Stimulated activated CD4-positive, alpha-beta T cell treated with anti-CD3 and anti-CD28 coated beads, Interleukin-4, amount 100 ng/mL, for 4 hours (primary cell): ENCODE results near the gene RPL6.
A peak's percentile ranks its signal among the peaks of the same experiment; 100 is the strongest.
"Not testable (repeated sequence)": the region's sequence is repeated elsewhere in the genome, so short reads cannot be mapped to it uniquely, and the experiment has no call there.

Experiments used
- DNase-seq, 2 experiments: peaks; one replicate each; pipeline ENCODE4 v3.0.0-alpha.2; 2020

RPL6 gene

DNA sequence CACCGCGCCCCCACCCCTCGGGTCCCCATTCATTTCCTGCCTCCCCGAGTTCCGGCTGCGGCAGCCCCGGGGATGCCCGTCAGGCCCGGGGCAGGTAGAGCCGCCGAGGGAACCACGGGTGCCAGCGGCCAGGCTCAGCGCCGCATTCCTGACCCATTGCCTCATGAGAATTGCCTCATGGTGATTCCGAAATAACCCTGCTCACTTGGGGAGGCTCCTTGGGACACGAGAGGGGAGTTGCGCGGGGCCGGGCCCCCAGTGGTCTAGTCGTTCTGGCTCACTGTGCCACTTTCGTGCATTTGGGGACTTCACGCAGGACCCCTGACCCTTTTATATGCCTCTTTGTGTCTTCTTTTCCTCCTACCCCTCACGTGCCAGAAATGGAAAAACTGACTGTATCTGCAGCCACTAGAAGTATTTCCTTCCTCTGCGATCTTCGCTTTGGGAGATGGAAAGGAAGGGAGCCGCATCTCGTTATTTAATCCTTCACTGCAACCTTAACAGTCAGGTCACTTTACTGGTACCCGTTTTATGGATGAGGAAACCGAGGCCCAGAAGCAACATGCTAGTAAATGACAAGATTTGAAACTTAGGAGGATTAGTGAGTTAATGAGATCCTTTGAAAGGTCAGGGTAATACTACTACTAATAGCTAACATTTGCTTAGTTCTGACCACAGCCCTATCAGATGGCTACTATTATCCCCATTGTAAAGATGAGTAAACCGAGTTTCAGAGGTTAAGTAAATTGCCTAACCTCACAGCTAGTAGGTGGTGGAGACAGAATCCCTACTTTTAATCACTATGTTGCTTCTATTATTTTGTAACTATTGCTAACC is 10.1 kb upstream of the RPL6 start:
- peak in 1 of 2 experiments; percentile 42 for DNase-seq

DNA sequence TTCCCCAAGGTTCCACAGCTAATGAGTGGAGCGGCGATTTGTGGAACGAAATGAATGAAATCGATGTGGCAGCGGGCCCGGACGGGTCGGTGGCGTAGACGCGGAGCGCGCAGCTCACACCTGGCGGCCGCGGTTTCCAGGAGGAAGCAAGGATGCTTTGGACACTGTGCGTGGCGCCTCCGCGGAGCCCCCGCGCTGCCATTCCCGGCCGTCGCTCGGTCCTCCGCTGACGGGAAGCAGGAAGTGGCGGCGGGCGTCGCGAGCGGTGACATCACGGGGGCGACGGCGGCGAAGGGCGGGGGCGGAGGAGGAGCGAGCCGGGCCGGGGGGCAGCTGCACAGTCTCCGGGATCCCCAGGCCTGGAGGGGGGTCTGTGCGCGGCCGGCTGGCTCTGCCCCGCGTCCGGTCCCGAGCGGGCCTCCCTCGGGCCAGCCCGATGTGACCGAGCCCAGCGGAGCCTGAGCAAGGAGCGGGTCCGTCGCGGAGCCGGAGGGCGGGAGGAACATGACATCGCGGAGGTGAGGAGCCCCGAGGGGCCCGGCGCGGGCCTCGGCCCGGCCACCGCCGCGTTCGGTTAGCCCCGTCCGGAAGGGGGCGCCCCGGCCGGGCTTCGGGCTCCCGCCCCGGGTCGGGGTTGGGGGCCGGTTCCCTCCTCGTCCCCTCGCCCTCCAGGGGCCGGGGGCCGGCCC is 9.3 kb upstream of the RPL6 start, which contains the start of gene PTPN11:
PTPN11 (plus strand) TSS at position 340 of the 689 bp plus-strand sequence; CDS start at position 505, 165 bp downstream.
- DNase-seq = peak; percentile 87 to 92

DNA sequence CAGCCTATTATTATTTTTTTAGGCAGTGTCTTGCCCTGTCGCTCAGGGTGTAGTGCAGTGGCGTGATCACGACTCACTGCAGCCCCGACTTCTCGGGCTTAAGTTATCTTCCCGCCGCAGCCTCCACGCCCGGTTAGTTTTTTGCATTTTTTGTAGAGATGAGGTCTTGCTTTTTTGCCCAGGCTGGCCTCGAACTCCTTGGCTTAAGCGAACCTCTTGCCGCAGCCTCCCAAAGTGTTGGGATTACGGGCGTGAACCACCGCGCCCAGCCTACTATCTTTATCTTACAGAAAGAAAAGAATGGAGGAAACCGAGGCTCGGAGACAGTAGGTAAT is 8.8 kb upstream of the RPL6 start:
- DNase-seq = no peak

DNA sequence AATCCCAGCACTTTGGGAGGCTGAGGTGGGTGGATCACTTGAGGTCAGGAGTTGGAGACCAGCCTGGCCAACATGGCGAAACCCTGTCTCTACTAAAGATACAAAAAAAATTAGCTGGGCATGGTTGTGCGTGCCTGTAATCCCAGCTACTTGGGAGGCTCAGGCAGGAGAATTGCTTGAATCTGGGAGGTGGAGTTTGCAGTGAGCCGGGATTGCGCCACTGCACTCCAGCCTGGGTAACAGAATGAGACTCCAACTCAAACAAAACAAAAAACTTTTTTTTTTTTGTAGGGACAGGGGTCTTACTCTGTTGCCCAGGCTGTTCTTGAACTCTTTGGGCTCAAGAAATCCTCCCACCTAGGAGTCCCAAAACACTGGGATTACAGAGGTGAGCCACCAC is 6.1 kb upstream of the RPL6 start:
- DNase-seq = not testable (repeated sequence)

DNA sequence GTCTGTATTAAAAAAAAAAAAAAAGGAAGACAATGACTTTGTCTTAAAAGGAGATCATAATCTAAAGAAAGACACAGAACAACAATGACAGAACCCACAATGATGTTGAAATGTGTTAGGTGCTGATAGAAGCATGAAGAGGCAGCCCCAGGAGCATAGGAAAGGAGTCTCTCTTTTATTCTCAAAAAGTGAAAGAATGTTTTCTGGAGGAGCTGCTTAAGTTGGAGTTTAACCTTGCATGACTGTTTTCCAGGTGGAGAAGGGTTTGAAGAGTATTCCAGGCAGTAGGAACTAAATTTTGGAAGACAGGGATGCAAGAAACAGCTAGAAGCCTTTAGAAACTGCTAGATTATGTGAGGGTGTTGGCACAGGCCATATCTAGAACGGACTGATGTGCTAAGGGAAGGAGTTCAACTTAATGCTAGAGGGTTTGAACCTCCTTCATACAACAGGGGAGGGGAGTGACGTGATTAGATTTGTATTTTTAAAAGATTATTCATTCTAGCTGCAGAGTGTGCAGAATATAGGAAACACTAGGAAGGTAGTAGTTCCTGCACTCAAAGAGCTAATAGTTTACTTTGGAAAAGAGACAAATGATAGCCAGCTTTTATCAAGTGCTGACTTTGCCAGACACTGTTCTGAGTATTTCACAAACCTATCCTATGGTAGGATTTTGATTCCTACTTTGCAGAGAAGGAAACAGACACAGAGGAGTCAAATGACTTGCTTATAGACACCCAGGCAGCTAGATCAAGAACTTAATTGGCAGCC is 4.6 kb upstream of the RPL6 start:
- DNase-seq = no peak

DNA sequence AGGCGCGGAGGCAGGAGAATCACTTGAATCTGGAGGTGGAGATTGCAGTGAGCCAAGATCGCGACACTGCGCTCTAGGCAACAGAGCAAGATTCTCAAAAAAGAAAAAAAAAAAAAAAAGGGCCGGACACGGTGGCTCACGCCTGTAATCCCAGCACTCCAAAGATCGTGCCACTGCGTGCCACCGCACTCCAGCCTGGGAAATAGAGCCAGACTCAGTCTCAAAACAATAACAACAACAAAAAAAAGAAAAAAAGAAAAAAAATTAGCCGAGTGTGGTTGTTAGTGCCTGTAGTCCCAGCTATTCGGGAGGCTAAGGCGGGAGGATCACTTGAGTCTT is 470 bp upstream of the RPL6 start:
- no peak for DNase-seq

DNA sequence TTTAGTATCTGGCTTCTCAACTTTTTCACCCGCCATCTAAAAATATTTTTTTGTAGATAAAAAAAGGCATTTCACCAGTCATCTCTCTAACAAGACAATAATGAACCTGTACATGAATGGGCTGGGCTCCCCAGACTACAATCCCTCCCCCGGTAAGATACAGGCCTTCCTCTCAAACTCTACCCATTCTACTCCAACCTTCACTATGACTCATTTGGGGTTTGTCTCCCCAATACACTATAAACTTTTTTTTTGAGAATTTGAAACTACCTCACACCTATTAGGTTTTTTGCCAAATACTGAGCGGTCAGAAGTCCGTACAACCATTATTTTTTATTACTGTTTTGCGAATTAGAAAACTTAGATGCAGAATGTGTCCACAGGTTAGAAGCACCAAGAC is 784 bp downstream of the RPL6 start:
- peak in 1 of 2 experiments; percentile 37 for DNase-seq

DNA sequence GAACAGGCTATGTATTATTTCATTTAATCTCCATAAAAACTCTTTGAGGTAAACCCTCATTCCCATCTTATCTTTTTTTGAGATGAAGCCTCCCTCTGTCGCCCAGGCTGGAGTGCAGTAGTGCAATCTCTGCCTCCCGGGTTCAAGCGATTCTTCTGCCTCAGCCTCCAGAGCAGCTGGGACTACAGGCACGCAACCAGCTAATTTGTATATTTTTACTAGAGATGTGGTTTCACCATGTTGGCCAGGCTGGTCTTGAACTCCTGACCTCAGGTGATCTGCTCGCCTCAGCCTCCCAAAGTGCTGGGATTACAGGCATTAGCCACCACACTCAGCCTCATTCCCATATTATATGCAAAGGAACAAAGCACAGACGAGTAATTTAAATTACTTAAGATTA is 1.7 kb downstream of the RPL6 start:
- DNase-seq = not testable (repeated sequence)

DNA sequence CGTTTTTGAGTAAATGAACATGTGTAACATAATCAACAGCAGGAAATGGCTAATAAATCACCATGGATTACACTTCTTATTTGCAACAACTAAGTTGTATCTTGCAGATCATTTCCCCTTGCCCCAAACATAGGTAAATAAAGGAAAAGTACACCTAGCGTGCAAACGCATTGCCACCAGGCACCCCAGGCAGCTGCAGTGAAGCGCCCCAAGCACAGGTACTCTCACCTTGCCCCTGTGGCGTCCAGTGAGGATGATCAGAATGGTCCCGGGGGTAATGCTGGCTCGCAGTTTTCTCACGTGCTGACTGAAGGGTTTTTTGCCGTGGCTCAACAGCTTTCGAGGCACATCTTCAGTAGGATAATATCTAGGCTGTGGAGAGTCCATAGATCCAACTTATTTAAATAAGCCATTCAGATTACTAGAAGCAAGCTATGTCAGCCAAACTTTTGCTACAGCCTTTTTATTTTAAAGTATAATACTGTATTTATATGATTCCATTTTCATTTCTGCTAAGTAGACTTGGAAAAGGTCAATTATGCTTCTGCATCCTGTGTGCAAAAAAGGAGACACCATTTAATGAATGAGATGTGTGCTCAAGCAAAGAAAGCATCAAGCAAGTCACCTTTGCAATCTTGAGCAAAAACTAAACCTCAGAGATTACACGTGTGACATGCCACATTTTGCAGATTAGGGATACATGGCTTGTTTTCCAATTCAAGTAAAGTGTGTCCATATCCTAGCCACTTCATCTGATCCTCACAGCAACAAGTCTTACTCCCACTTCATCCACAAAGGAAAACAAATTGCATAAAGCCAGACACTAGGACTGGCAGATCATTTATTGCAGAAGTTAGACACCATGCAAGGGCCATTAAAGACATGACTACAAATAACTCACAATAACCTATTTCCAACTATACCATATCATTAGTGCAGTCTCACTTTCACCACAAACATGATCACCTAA is 2.6 kb downstream of the RPL6 start:
- DNase-seq = no peak

DNA sequence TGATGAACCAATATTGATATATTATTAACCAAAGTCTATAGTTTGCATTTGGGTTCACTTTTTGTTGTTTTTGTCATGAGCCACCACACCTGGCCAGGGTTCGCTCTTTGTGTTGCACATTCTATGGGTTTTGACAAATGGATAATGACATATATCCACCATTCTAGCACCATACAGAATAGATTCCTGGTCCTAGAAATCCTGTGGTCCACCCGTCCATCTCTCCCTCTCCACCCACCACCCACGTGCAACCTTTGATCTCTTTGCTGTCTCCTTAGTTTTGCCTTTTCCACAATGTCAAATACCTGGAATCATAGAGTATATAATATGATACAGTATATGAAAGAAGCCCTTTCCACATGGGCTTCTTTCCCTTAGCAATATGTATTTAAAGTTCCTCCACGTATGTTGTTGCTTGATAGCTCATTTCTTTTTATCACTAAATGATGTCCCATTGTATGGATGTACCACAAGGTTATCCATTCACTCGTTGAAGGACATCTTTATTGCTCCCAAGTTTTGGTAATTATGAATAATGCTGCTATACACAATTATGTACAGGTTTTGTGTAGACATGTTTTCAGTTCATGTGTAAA is 7.4 kb downstream of the RPL6 start:
- no peak for DNase-seq

DNA sequence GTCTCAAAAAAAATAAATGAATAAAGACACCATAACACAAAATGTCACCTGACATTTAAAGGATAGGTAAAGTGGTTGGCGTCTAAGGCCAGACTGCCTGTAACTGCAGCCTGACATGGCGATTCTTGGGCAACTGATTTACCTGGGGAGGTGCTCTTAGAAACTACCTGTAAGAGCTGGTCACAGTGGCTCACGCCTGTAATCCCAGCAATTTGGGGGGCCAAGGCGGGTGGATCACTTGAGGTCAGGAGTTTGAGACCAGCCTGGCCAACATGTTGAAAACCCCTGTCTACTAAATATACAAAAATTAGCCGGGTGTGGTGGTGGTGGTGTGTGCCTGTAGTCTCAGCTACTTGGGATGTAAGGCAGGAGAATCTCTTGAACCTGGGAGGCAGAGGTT is 8.4 kb downstream of the RPL6 start:
- no peak for DNase-seq

DNA sequence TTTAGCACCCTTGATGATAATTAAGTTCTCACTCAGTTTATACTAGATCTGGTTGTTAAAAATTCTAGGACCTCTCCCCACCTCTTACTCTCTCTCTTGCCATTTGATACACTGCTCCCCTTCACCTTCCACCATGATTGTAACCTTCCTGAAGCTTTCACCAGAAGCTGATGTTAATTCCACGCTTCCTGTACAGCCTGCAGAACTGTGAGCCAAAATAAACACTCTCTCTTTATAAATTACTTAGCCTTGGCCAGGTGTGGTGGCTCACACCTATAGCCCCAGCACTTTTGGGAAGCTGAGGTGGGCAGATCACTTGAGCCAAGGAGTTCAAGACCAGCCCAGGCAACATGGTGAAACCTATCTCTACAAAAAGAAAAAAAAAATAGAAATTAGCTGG is 16.1 kb downstream of the RPL6 start:
- DNase-seq = no peak

DNA sequence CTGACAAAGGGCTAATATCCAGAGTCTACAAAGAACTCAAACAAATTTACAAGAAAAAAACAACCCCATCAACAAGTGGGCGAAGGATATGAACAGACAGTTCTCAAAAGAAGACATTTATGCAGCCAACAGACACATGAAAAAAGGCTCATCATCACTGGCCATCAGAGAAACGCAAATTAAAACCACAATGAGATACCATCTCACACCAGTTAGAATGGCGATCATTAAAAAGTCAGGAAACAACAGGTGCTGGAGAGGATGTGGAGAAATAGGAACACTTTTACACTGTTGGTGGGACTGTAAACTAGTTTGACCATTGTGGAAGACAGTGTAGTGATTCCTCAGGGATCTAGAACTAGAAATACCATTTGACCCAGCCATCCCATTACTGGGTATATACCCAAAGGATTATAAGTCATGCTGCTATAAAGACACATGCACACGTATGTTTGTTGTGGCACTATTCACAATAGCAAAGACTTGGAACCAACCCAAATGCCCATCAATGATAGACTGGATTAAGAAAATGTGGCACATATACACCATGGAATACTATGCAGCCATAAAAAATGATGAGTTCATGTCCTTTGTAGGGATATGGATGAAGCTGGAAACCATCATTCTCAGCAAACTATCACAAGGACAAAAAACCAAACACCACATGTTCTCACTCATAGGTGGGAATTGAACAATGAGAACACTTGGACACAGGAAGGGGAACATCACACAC is 19.3 kb downstream of the RPL6 start:
- not testable (repeated sequence) for DNase-seq

DNA sequence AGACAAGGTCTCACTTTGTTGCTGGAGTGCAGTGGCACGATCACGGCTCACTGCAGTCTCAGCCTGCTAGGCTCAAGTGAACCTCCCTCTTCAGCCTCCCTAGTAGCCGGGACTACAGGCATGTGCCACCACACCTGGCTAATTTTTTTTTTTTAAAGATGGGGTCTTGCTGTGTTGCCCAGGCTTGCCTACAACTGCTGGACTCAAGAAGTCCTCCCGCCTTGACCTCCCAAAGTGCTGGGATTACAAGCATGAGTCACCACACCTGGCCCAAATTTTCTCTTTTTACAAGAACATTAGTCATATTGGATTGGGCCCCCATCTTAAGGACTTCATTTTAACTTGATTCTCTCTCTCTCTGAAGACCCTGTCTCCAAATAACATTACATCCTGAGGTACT is 20.2 kb downstream of the RPL6 start:
- DNase-seq = no peak

DNA sequence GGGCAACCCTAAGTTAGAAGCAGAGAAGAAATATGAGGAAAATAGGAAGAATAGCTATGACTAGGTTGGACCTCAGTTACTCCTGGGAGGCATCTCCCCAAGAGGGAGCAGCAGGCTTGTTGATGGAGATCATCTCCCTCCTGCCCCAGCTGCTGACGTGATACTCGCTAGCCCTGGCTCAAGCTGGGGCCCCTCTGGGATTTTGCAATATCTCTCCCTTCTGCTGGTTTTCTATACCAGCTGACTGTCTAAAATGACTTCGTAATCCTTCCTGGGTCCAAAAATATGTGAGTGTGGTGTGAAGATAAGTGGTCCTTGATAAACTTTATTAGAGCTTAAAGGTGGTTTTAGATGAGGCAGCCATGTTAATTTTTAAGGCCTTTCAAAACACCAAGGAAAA is 22.7 kb downstream of the RPL6 start:
- DNase-seq = no peak

DNA sequence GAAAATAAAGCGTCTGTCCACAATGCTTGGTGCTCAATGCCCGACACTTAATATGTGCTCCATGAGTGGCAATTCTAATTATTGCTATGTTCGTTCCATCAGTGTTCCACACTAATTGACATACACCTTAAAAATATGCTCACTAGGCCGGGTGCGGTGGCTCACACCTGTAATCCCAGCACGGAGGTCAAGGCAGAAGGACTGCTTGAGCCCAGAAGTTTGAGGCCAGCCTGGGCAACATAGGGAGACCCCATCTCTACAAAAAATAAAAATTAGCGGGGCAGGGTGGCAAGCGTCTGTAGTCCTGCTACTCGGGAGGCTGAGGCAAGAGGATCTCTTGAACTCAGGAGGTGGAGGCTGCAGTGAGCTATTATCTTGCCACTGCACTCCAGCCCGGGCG is 26.5 kb downstream of the RPL6 start:
- DNase-seq = no peak

DNA sequence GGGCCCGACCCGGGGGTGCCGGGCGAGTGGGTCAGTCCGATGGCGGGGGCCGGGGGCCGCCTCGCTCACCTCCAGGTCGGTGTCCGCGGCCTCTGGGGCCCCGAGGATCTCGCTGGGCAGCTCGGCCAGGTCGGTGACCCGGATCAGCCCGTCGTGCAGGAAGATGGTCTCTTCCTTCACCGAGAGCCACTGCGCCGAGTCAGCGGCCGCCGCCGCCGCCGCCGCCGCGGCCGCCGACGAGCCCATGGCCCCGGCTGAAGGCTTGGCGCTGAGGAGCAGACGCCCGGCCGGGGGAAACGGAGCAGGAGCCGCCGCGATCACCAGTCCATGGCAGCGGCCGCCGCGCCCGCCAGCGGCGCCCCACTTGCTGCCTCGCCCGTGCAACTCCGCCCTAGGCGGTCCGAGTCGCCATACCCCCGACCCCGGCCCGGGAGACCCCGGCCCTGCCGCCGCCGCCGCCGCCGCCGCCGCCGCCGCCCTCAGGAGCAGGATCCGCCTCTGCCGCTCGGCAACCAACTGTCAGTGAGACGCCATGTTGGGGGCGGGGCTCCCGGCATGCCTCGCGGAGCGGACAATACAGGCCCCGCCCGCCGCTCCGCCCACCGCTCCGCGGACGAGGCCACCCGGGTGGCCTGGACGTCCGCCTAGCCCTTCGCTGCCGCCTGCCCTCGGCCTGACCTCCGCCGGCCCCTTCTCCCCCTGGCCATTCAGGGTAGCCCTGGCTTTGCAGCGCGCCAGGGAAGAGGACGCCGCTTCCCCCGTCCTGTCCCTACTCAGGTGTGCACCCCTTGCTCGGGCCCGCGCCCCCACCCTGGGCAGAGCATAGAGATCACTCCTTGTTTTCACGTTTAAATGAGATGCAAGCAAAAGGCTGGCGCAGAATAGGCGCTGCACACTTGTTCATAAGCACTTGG is 27.3 kb downstream of the RPL6 start, which contains the start of gene HECTD4:
HECTD4 (minus strand) TSS at position 549 of the 914 bp plus-strand sequence; CDS start at position 246, 303 bp downstream.
- DNase-seq = peak; percentile 89 to 94

DNA sequence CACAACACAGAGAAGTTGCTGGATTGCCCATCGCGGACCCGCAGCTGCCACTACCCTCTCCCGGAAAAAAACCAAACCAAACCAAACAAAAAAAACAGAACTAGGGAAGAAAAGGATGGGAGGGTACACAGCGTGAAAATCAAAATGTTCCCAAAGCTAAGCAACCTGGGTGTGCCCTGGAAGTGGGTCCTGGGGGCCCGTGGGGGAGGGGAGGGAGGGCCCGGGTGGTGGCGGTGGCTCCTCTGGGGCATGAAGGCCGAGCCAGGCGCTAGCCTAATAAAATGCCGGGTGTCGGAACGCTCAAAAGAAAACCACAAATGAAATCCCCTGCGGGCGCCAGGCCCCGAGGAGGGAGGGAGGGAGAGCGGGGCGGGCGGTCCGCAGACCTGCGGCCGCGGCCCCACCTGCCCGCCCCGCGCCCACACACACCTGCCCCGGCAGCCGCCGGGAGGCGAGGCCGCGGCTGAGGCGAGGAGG is 28.0 kb downstream of the RPL6 start:
- DNase-seq = peak in 1 of 2 experiments; percentile 6

DNA sequence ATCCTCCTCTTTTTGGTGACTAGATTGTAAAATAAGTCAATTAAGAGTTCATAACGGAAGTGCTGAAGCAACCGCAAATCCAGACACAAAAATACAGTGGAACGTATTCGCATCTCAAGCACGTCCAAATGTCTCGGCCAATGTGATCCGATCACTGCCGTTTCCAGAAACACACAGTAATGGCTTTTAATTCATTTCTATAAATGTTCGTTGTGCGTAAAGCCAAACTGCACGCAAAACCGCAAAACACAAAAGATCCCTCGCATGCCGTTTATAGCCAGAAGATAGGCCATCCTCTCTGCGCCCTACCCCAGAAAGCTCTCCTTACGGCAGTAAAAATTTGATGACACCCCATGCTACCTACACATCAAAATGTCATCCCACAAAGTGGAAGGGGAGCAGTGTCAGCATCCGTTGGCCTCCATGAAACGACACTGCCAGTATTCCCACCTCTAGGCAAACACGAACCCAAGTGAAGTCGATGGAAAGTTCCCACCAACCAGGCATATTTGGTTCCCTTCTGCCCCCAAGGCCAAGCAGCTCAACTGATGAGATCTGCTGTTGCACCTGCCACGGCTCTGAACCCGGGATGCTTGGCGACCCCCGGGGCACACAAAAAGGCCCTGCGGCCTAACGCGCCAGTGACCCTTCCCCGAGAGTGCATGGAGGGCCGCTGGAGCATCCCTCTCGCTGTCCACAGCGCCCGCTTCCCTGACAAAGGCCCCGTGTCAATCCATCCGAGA is 28.6 kb downstream of the RPL6 start:
- no peak for DNase-seq
